Adipocyte (in vitro differentiated cells): ENCODE data around the gene LCN1.

Experiments used
- DNase-seq: peaks from one replicate; pipeline ENCODE4 v3.0.0-alpha.2; 2015; ENCODE audit warnings: low read depth
- H3K27me3 ChIP-seq: replicated peaks from 2 replicates; pipeline ENCODE4 v1.7.0; 2013; ENCODE audit warnings: mild to moderate bottlenecking, low read length, moderate library complexity; ENCODE audit not compliant: control insufficient read depth, insufficient read depth
- H3K36me3 ChIP-seq: 2 replicates; pipeline ENCODE4 v1.7.0; 2013; ENCODE audit warnings: low read length, mild to moderate bottlenecking, moderate library complexity; ENCODE audit not compliant: control insufficient read depth, insufficient read depth, severe bottlenecking
- H3K4me1 ChIP-seq: 2 replicates; pipeline ENCODE4 v1.7.0; 2013; ENCODE audit warnings: mild to moderate bottlenecking, low read length, moderate library complexity; ENCODE audit not compliant: control insufficient read depth, insufficient read depth
- H3K4me3 ChIP-seq: 2 replicates; pipeline ENCODE4 v1.7.0; 2013; ENCODE audit warnings: mild to moderate bottlenecking, low read length, moderate library complexity
- H3K9ac ChIP-seq: 2 replicates; pipeline ENCODE4 v1.7.0; 2013; ENCODE audit warnings: mild to moderate bottlenecking, low read length, moderate library complexity
- H3K9me3 ChIP-seq: 2 replicates; pipeline ENCODE4 v1.7.0; 2013; ENCODE audit warnings: mild to moderate bottlenecking, low read length, moderate library complexity; ENCODE audit not compliant: control insufficient read depth

The LCN1 gene

GRCh38 chr9:135568026-135568425, 46.8 kb downstream of the LCN1 start:
- H3K9me3 ChIP-seq = peaks cover 13% of the 10 kb centered on the region
- H3K27me3 ChIP-seq = peaks cover 14% of the 10 kb centered on the region
- no peaks in the 10 kb centered on the region for H3K36me3 ChIP-seq
- no peak overlapping the region for H3K4me3 ChIP-seq
- DNase-seq = no peak
- H3K9ac ChIP-seq = no peak overlapping the region
- no peaks in the 10 kb centered on the region for H3K4me1 ChIP-seq

GRCh38 chr9:135570456-135570855, 49.2 kb downstream of the LCN1 start:
- no peak overlapping the region for H3K9ac ChIP-seq
- no peaks in the 10 kb centered on the region for H3K36me3 ChIP-seq

GRCh38 chr9:135572233-135572632, 51.0 kb downstream of the LCN1 start:
- Histone ChIP-seq H3K27me3 (peaks cover 8% of the 10 kb centered on the region), H3K36me3 (no peaks in the 10 kb centered on the region), H3K4me3 (no peak overlapping the region), H3K4me1 (no peaks in the 10 kb centered on the region), H3K9ac (no peak overlapping the region), H3K9me3 (peaks cover 13% of the 10 kb centered on the region)
- DNase-seq = no peak

More at GRCh38 chr9:135570456-135570855, 49.2 kb downstream of the LCN1 start:
- Histone ChIP-seq H3K9me3 (peaks cover 13% of the 10 kb centered on the region), H3K27me3 (peaks cover 4% of the 10 kb centered on the region), H3K4me1 (no peaks in the 10 kb centered on the region), H3K4me3 (no peak overlapping the region)
- DNase-seq = no peak

GRCh38 chr9:135573124-135573523, 51.9 kb downstream of the LCN1 start:
- DNase-seq = no peak
- Histone ChIP-seq H3K36me3 (no peaks in the 10 kb centered on the region), H3K9ac (no peak overlapping the region), H3K4me1 (no peaks in the 10 kb centered on the region), H3K4me3 (no peak overlapping the region), H3K27me3 (peaks cover 8% of the 10 kb centered on the region), H3K9me3 (peaks cover 13% of the 10 kb centered on the region)

GRCh38 chr9:135574331-135574730, 53.1 kb downstream of the LCN1 start:
- no peaks in the 10 kb centered on the region for H3K4me1 ChIP-seq
- DNase-seq = no peak
- no peak overlapping the region for H3K9ac ChIP-seq
- peaks cover 3% of the 10 kb centered on the region for H3K9me3 ChIP-seq
- peaks cover 8% of the 10 kb centered on the region for H3K27me3 ChIP-seq
- H3K4me3 ChIP-seq = no peak overlapping the region
- no peaks in the 10 kb centered on the region for H3K36me3 ChIP-seq

GRCh38 chr9:135574943-135575342, 53.7 kb downstream of the LCN1 start:
- no peak for DNase-seq
- no peaks in the 10 kb centered on the region for H3K9me3 ChIP-seq
- H3K9ac ChIP-seq = no peak overlapping the region
- no peaks in the 10 kb centered on the region for H3K36me3 ChIP-seq
- no peak overlapping the region for H3K4me3 ChIP-seq
- H3K27me3 ChIP-seq = peaks cover 8% of the 10 kb centered on the region
- no peaks in the 10 kb centered on the region for H3K4me1 ChIP-seq
